H1 (cell line): ENCODE data around the gene SFT2D1. TPM values are rescaled to one million over a fixed set of nuclear protein-coding genes. Genes with fewer than 3 reads are reported as not detected.

Experiments used
- CTCF ChIA-PET: fragments of 300-600 bp; sonication (Branson Sonifier 250); formaldehyde crosslinking; loops from one replicate; lab custom pipeline; 2021; ENCODE audit not compliant: partially characterized antibody; lab: Charles Lee
- POLR2A ChIA-PET: fragments of 300-600 bp; sonication (Branson Sonifier 250); formaldehyde crosslinking; loops from one replicate; lab custom pipeline; 2021; ENCODE audit warnings: inconsistent platforms; ENCODE audit not compliant: partially characterized antibody; lab: Charles Lee
- DNase-seq, 2 experiments: peaks; one replicate each; pipeline versions ENCODE4 v3.0.0 to v3.0.0-alpha.2; 2010 to 2022; ENCODE audit warnings: low spot score in 2 of 2, low read depth in 1 of 2, mixed read lengths in 1 of 2
- FAIRE-seq: peaks from 2 replicates; lab custom pipeline; 2011; peaks lifted over from hg19 to GRCh38; lab: Jason Lieb, UNC
- H2AFZ ChIP-seq: 2 replicates; pipeline ENCODE4 v1.8.1; 2012; ENCODE audit warnings: low read length, inconsistent platforms
- H2AK5ac ChIP-seq: 2 replicates; pipeline ENCODE4 v1.6.1; 2013; ENCODE audit warnings: low read depth, low read length
- H2BK120ac ChIP-seq: replicated peaks from 2 replicates; pipeline ENCODE3; 2013; ENCODE audit warnings: low read depth, low read length, inconsistent platforms
- H2BK12ac ChIP-seq: 2 replicates; pipeline ENCODE4 v1.6.1; 2013; ENCODE audit warnings: low read depth, low read length
- H2BK15ac ChIP-seq: 2 replicates; pipeline ENCODE4 v1.6.1; 2013; ENCODE audit warnings: low read length
- H2BK20ac ChIP-seq: 2 replicates; pipeline ENCODE4 v1.6.1; 2013; ENCODE audit warnings: low read length
- H2BK5ac ChIP-seq: 2 replicates; pipeline ENCODE4 v1.6.1; 2013; ENCODE audit warnings: low read depth, low read length
- H3K14ac ChIP-seq: 2 replicates; pipeline ENCODE4 v1.6.1; 2013; ENCODE audit warnings: inconsistent platforms; ENCODE audit not compliant: insufficient read length
- H3K18ac ChIP-seq: 2 replicates; pipeline ENCODE4 v1.6.1; 2013; ENCODE audit warnings: low read length; ENCODE audit errors: extremely low read depth
- H3K23ac ChIP-seq: 2 replicates; pipeline ENCODE4 v1.6.1; 2013; ENCODE audit warnings: inconsistent platforms; ENCODE audit not compliant: insufficient read length
- H3K23me2 ChIP-seq: 2 replicates; pipeline ENCODE4 v1.6.1; 2013; ENCODE audit warnings: low read depth, low read length
- H3K27ac ChIP-seq: 2 replicates; pipeline ENCODE4 v1.6.1; 2011; ENCODE audit warnings: low read depth, low read length, inconsistent platforms
- H3K27me3 ChIP-seq, 4 experiments: replicated peaks in 1 of 4; 1 replicate in 1 of 4; 2 replicates in 3 of 4; pipeline versions ENCODE4 v1.6.1 to v1.8.1; 2011 to 2013; ENCODE audit warnings: low read length in 3 of 4, mild to moderate bottlenecking in 3 of 4, inconsistent platforms in 2 of 4, mixed read lengths in 2 of 4, moderate library complexity in 1 of 4; ENCODE audit not compliant: control insufficient read depth in 3 of 4, insufficient read depth in 3 of 4; ENCODE audit errors: extremely low read depth in 1 of 4
- H3K36me3 ChIP-seq, 4 experiments: 2 replicates each; pipeline versions ENCODE4 v1.6.1 to v1.8.1; 2011 to 2013; ENCODE audit warnings: mild to moderate bottlenecking in 4 of 4, low read length in 3 of 4, moderate library complexity in 2 of 4, control low read depth in 1 of 4, inconsistent platforms in 1 of 4; ENCODE audit not compliant: insufficient read depth in 4 of 4, control insufficient read depth in 2 of 4
- H3K4ac ChIP-seq: replicated peaks from 2 replicates; pipeline ENCODE3; 2013; ENCODE audit warnings: low read length, low read depth, mixed read lengths, inconsistent platforms; ENCODE audit not compliant: insufficient read length
- H3K4me1 ChIP-seq, 4 experiments: replicated peaks in 1 of 4; 1 replicate in 1 of 4; 2 replicates in 3 of 4; pipeline versions ENCODE4 v1.6.1 to v1.8.1; 2011 to 2013; ENCODE audit warnings: low read length in 3 of 4, inconsistent platforms in 2 of 4, mixed read lengths in 1 of 4; ENCODE audit not compliant: insufficient read depth in 4 of 4, control insufficient read depth in 3 of 4
- H3K4me2 ChIP-seq, 2 experiments: 2 replicates each; pipeline versions ENCODE4 v1.6.1 to v1.8.1; 2011 to 2013; ENCODE audit warnings: low read depth in 2 of 2, low read length in 2 of 2, control low read depth in 1 of 2, inconsistent platforms in 1 of 2, mild to moderate bottlenecking in 1 of 2; ENCODE audit not compliant: insufficient read depth in 1 of 2
- H3K4me3 ChIP-seq, 4 experiments: fragments of 200-600, 300-600 bp in 1 of 4; sonication (generic), shearing (Covaris generic), sonication (Bioruptor Twin) in 1 of 4; 2 replicates each; pipeline versions ENCODE4 v1.5.1 to v1.8.1; 2011 to 2016; ENCODE audit warnings: low read length in 4 of 4, low read depth in 3 of 4, control low read depth in 2 of 4, inconsistent platforms in 2 of 4, mild to moderate bottlenecking in 2 of 4, mixed read lengths in 1 of 4, moderate library complexity in 1 of 4; ENCODE audit not compliant: insufficient read depth in 2 of 4; ENCODE audit errors: extremely low read depth in 1 of 4
- H3K56ac ChIP-seq: replicated peaks from 2 replicates; pipeline ENCODE3; 2013; ENCODE audit warnings: low read depth, mild to moderate bottlenecking, mixed read lengths, low read length, inconsistent platforms; ENCODE audit not compliant: insufficient read length
- H3K79me1 ChIP-seq: 2 replicates; pipeline ENCODE4 v1.6.1; 2013; ENCODE audit warnings: low read depth, low read length, control low read depth
- H3K79me2 ChIP-seq, 2 experiments: 2 replicates each; pipeline versions ENCODE4 v1.6.1 to v1.8.1; 2012 to 2013; ENCODE audit warnings: low read length in 2 of 2, mild to moderate bottlenecking in 2 of 2, inconsistent platforms in 1 of 2; ENCODE audit not compliant: insufficient read depth in 2 of 2, control insufficient read depth in 1 of 2
- H3K9ac ChIP-seq, 4 experiments: replicated peaks in 1 of 4; 1 replicate in 1 of 4; 2 replicates in 3 of 4; pipeline versions ENCODE4 v1.6.1 to v1.8.1; 2011 to 2013; ENCODE audit warnings: low read depth in 3 of 4, low read length in 3 of 4, control low read depth in 2 of 4, mild to moderate bottlenecking in 2 of 4, moderate library complexity in 2 of 4, inconsistent platforms in 1 of 4; ENCODE audit errors: extremely low read depth in 1 of 4
- H3K9me3 ChIP-seq, 2 experiments: 2 replicates each; pipeline versions ENCODE4 v1.6.1 to v1.8.1; 2012 to 2013; ENCODE audit warnings: mild to moderate bottlenecking in 2 of 2, moderate library complexity in 2 of 2, control low read depth in 1 of 2, inconsistent platforms in 1 of 2, low read depth in 1 of 2, low read length in 1 of 2, mixed read lengths in 1 of 2; ENCODE audit not compliant: insufficient read depth in 2 of 2
- H4K20me1 ChIP-seq, 2 experiments: replicated peaks in 1 of 2; 2 replicates each; pipeline versions ENCODE3 to v1.8.1; 2011 to 2013; ENCODE audit warnings: inconsistent platforms in 2 of 2, low read length in 2 of 2, mild to moderate bottlenecking in 1 of 2; ENCODE audit not compliant: insufficient read depth in 2 of 2, control insufficient read depth in 1 of 2
- H4K5ac ChIP-seq: 2 replicates; pipeline ENCODE4 v1.6.1; 2013; ENCODE audit warnings: low read length, low read depth, mixed read lengths, inconsistent platforms; ENCODE audit not compliant: insufficient read length
- H4K8ac ChIP-seq: 2 replicates; pipeline ENCODE4 v1.8.0; 2013; ENCODE audit warnings: mild to moderate bottlenecking, moderate library complexity, low read length, inconsistent platforms; ENCODE audit not compliant: insufficient read depth; ENCODE audit errors: extremely low read depth
- H4K91ac ChIP-seq: replicated peaks from 2 replicates; pipeline ENCODE3; 2013; ENCODE audit warnings: low read length, mixed read lengths, inconsistent platforms; ENCODE audit not compliant: insufficient read length
- CTBP2 ChIP-seq: IDR thresholded peaks from 2 replicates; pipeline ENCODE4 v1.7.0; 2011; ENCODE audit warnings: borderline replicate concordance, mild to moderate bottlenecking, moderate library complexity, mixed read lengths, low read length; ENCODE audit not compliant: insufficient read depth, insufficient read length
- EGR1 ChIP-seq: IDR thresholded peaks from 2 replicates; pipeline ENCODE4 v1.6.1; 2011; ENCODE audit warnings: low read depth, low read length, borderline replicate concordance
- EZH2 ChIP-seq: fragments of 200-600 bp; sonication (generic); IDR thresholded peaks from 2 replicates; pipeline ENCODE4 v1.7.1; 2012; ENCODE audit warnings: low read depth, mild to moderate bottlenecking, moderate library complexity, low read length, inconsistent platforms; ENCODE audit not compliant: severe bottlenecking
- HDAC2 ChIP-seq, 2 experiments: fragments of 300-600 bp in 1 of 2; sonication (generic) in 1 of 2; IDR thresholded peaks; 2 replicates each; pipeline ENCODE4 v1.6.1; 2011 to 2012; ENCODE audit warnings: low read depth in 2 of 2, low read length in 2 of 2, mild to moderate bottlenecking in 2 of 2, moderate library complexity in 2 of 2, borderline replicate concordance in 1 of 2, inconsistent platforms in 1 of 2
- KDM4A ChIP-seq: IDR thresholded peaks from one replicate; pipeline ENCODE4 v1.7.1; 2012; ENCODE audit warnings: low read depth, mild to moderate bottlenecking, moderate library complexity, low read length, inconsistent platforms; ENCODE audit not compliant: severe bottlenecking
- MAFK ChIP-seq: IDR thresholded peaks from 2 replicates; pipeline ENCODE4 v1.6.1; 2012; ENCODE audit warnings: low read depth, mild to moderate bottlenecking, improper control_type of control experiment, low read length
- SAP30 ChIP-seq: fragments of 300-600 bp; sonication (generic); IDR thresholded peaks from 2 replicates; pipeline ENCODE4 v1.7.1; 2012; ENCODE audit warnings: low read length, moderate library complexity, mild to moderate bottlenecking, inconsistent platforms; ENCODE audit not compliant: insufficient read depth, insufficient replicate concordance
- SIN3A ChIP-seq, 2 experiments: IDR thresholded peaks in 1 of 2; conservative IDR thresholded peaks in 1 of 2; 2 replicates each; pipeline ENCODE4 v1.6.1; 2011 to 2012; ENCODE audit warnings: low read length in 2 of 2, improper control_type of control experiment in 1 of 2, low read depth in 1 of 2, mild to moderate bottlenecking in 1 of 2
- SP2 ChIP-seq: IDR thresholded peaks from 2 replicates; pipeline ENCODE4 v1.6.1; 2012; ENCODE audit warnings: mild to moderate bottlenecking, low read length, inconsistent platforms
- WGBS, 2 experiments: shearing (Covaris generic) in 1 of 2; methylation state at CpG; one replicate each; pipeline versions ENCODE4 v1.1.6 to v1.1.7; 2013 to 2015; ENCODE audit warnings: low lambda C conversion rate in 2 of 2, mixed read lengths in 2 of 2, inconsistent platforms in 1 of 2, low coverage in 1 of 2, missing lambda C conversion rate in 1 of 2; ENCODE audit not compliant: insufficient replicate concordance in 2 of 2, insufficient coverage in 1 of 2, insufficient read length in 1 of 2; ENCODE audit errors: extremely low coverage in 1 of 2, missing lambda C conversion rate in 1 of 2; 5-methylcytosine and 5-hydroxymethylcytosine counted together
- polyA plus RNA-seq, 7 experiments: library from polyadenylated mRNA; depleted of rRNA in 3 of 7; stranded (reverse) in 5 of 7; unstranded in 2 of 7; fragments of >200 nt in 5 of 7; fragments of 200-250 nt in 2 of 7; gene quantifications; 1 replicate in 5 of 7; 2 replicates in 1 of 7; 4 replicates in 1 of 7; pipeline versions ENCODE4 v1.2.1 to v1.2.3, GENCODE V29; 2011 to 2013; ENCODE audit warnings: missing spikeins in 2 of 7, mixed read lengths in 2 of 7
- total RNA-seq: library from RNA; stranded (reverse); fragmentation: NEBNext Ultra II Directional; extraction: Animal tissue kit (Norgen Biotek cat#: 25700); gene quantifications from 2 replicates; pipeline ENCODE4 v1.2.1, GENCODE V29; 2021
- TF ChIP-seq, protein P1 (sequence below): IDR thresholded peaks from 2 replicates; pipeline ENCODE4 v1.6.1; 2012; ENCODE audit warnings: low read length, inconsistent platforms

Gene SFT2D1
- total and polyA plus RNA-seq, 2 of the 8 experiments (the other 6 are each of a cell fraction or from before 2014, with no cell fraction given): 52.3 to 76.1 TPM

DNA sequence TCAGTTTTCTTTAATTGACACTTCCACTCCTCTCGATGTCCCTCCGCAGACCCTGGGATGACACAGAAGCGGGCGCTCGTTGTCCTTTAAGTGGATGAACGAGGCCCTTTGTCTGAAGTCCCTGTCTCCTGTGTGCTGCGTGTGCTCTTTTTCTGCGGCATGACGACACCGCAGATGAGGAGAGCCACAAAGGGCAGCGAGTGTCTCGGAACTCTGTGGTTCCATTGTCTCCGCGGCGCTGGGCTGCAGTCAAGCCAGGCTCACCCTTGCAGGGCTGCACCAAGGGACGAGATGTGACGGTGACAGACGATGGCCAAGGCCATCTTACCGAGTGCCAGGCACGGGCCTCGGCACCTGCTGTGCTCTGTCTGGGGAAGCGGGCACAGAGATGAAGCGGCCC, 44.7 kb downstream of the SFT2D1 start:
- Histone ChIP-seq H3K9ac (no peak overlapping the region), H3K4me3 (no peak overlapping the region), H2BK20ac (no peak overlapping the region), H3K23me2 (no peaks in the 10 kb centered on the region), H3K56ac (no peak overlapping the region), H3K4me1 (no peaks in the 10 kb centered on the region), H3K27ac (no peak overlapping the region), H4K91ac (no peak overlapping the region), H2BK12ac (no peak overlapping the region), H3K4ac (no peak overlapping the region), H2AFZ (no peak overlapping the region), H2AK5ac (no peak overlapping the region), H3K14ac (no peak overlapping the region), H3K79me2 (no peaks in the 10 kb centered on the region), H4K20me1 (no peaks in the 10 kb centered on the region), H3K27me3 (no peaks in the 10 kb centered on the region), H3K79me1 (no peaks in the 10 kb centered on the region), H3K23ac (no peak overlapping the region), H3K18ac (no peak overlapping the region), H2BK120ac (no peak overlapping the region), H3K36me3 (no peaks in the 10 kb centered on the region), H4K5ac (no peak overlapping the region), H2BK5ac (no peak overlapping the region), H2BK15ac (no peak overlapping the region), H3K9me3 (peaks cover 6% of the 10 kb centered on the region in 2 experiments; a peak in 1 of 4 replicates), H4K8ac (no peak overlapping the region), H3K4me2 (no peak overlapping the region)
- 89% methylated on average over 23 of the region's 23 CpGs; no CpG with 5 or more reads in 1 of the 2 experiments for WGBS, 2 experiments
- FAIRE-seq (no peak), DNase-seq (no peak)
- CTCF ChIA-PET: interaction anchor here (1.9 kb wide), 1 partner anchor 17 kb away, joined by 6 read pairs; no protein-coding TSS in a partner anchor
- POLR2A ChIA-PET: no interaction called here
- TF ChIP-seq HDAC2 (IDR thresholded peaks at IDR 0.05; ENCODE audit: borderline replicate concordance in 1 of 2, low read depth in 2 of 2, low read length in 2 of 2) (no peak), EGR1 (no peak), CTBP2 (no peak), SAP30 (no peak), EZH2 (no peak), SP2 (no peak), MAFK (no peak), KDM4A (no peak), SIN3A (conservative IDR thresholded peaks at IDR 0.05 in 1 of 2, IDR thresholded peaks at IDR 0.05 in 1 of 2; ENCODE audit: low read depth in 1 of 2, low read length in 2 of 2) (no peak)
- TF ChIP-seq, protein P1, sequence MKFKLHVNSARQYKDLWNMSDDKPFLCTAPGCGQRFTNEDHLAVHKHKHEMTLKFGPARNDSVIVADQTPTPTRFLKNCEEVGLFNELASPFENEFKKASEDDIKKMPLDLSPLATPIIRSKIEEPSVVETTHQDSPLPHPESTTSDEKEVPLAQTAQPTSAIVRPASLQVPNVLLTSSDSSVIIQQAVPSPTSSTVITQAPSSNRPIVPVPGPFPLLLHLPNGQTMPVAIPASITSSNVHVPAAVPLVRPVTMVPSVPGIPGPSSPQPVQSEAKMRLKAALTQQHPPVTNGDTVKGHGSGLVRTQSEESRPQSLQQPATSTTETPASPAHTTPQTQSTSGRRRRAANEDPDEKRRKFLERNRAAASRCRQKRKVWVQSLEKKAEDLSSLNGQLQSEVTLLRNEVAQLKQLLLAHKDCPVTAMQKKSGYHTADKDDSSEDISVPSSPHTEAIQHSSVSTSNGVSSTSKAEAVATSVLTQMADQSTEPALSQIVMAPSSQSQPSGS: no peak
